Panc1 (cell line): ENCODE results near the gene USP53. TPM values are rescaled to one million over a fixed set of nuclear protein-coding genes. Genes with fewer than 3 reads are reported as not detected.
A peak's percentile ranks its signal among the peaks of the same experiment; 100 is the strongest.

ENCODE experiments used
- ATAC-seq: fragments of 200-7000 bp; cut with Tn5 transposase; 2 replicates; pipeline ENCODE4 v1.9.1; 2020; ENCODE audit warnings: mild to moderate bottlenecking, moderate library complexity
- BruUV-seq: library from RNA; stranded (reverse); fragments of 400-500 nt; replicated peaks from 2 replicates; lab custom pipeline; 2021; lab: Mats Ljungman, UMichigan
- CTCF ChIA-PET: fragments of 300-600 bp; sonication (Branson Sonifier 250); formaldehyde crosslinking; loops from one replicate; lab custom pipeline; 2022; ENCODE audit warnings: antibody characterized with exemption; lab: Charles Lee
- POLR2A ChIA-PET: fragments of 300-600 bp; sonication (Branson Sonifier 250); formaldehyde crosslinking; loops from one replicate; lab custom pipeline; 2022; ENCODE audit warnings: antibody characterized with exemption; lab: Charles Lee
- DNase-seq: peaks from one replicate; pipeline ENCODE4 v3.0.0-alpha.2; 2010; ENCODE audit warnings: low read depth, low spot score
- H3K27ac ChIP-seq: 2 replicates; pipeline ENCODE4 v1.5.1; 2011; ENCODE audit warnings: mild to moderate bottlenecking, low read length, inconsistent platforms
- H3K27me3 ChIP-seq: fragments of 200-500 bp; sonication (Bioruptor generic); 2 replicates; pipeline ENCODE4 v1.6.0; 2014; ENCODE audit warnings: low read length, inconsistent platforms; ENCODE audit not compliant: control insufficient read depth, insufficient read depth
- H3K36me3 ChIP-seq: fragments of 200-500 bp; sonication (Bioruptor generic); 2 replicates; pipeline ENCODE4 v1.5.1; 2014; ENCODE audit warnings: inconsistent platforms, mild to moderate bottlenecking, low read length, moderate library complexity; ENCODE audit not compliant: control insufficient read depth, insufficient read depth
- H3K4me1 ChIP-seq: 2 replicates; pipeline ENCODE4 v1.5.1; 2011; ENCODE audit warnings: inconsistent platforms, mild to moderate bottlenecking, low read length, moderate library complexity; ENCODE audit not compliant: control insufficient read depth, insufficient read depth
- H3K4me3 ChIP-seq, 2 experiments: 2 replicates each; pipeline ENCODE4 v1.5.1; 2011 to 2012; ENCODE audit warnings: low read depth in 2 of 2, low read length in 2 of 2, mild to moderate bottlenecking in 2 of 2, inconsistent platforms in 1 of 2, moderate library complexity in 1 of 2
- H3K9me3 ChIP-seq: fragments of 200-500 bp; sonication (Bioruptor generic); 2 replicates; pipeline ENCODE4 v1.5.1; 2014; ENCODE audit warnings: low read depth, mild to moderate bottlenecking, inconsistent platforms, low read length, moderate library complexity; ENCODE audit not compliant: control insufficient read depth, insufficient read depth
- POLR2AphosphoS5 ChIP-seq: IDR thresholded peaks from 2 replicates; pipeline ENCODE4 v1.6.1; 2012; ENCODE audit warnings: mild to moderate bottlenecking, low read depth, low read length, moderate library complexity
- SIN3A ChIP-seq: IDR thresholded peaks from 2 replicates; pipeline ENCODE4 v1.6.1; 2012; ENCODE audit warnings: low read depth, mild to moderate bottlenecking, low read length, moderate library complexity, borderline replicate concordance; ENCODE audit not compliant: insufficient read depth
- TCF7L2 ChIP-seq: IDR thresholded peaks from 2 replicates; pipeline ENCODE4 v1.6.1; 2011; ENCODE audit warnings: mild to moderate bottlenecking, low read depth, low read length, inconsistent platforms
- in situ Hi-C: cut with HindIII; loops from 2 replicates; pipeline ENCODE4 v1.10.0; 2016; ENCODE audit warnings: low sequenced_read_pairs, low pct_unique_long_range_greater_than_20kb
- intact Hi-C: fragments of 100-400 bp; cut with micrococcal nuclease; formaldehyde crosslinking; loops from one replicate; pipeline ENCODE4 v1.10.0; 2022; ENCODE audit not compliant: unreplicated experiment
- total RNA-seq: library from RNA; stranded (reverse); gene quantifications from one replicate; pipeline ENCODE4 v1.2.1, GENCODE V29; 2021; ENCODE audit not compliant: unreplicated experiment
- TF ChIP-seq, protein P1 (sequence below): fragments of 450-650 bp; IDR thresholded peaks from 2 replicates; pipeline ENCODE4 v1.5.1; 2017; ENCODE audit warnings: mild to moderate bottlenecking
- TF ChIP-seq, protein P2 (sequence below), 2 experiments: IDR thresholded peaks; 2 replicates each; pipeline ENCODE4 v1.6.1; 2011 to 2012; ENCODE audit warnings: low read depth in 2 of 2, control low read depth in 1 of 2, low read length in 1 of 2, mild to moderate bottlenecking in 1 of 2, moderate library complexity in 1 of 2; ENCODE audit not compliant: insufficient read depth in 1 of 2

The USP53 gene
- total RNA-seq, 1 experiment from 2014 or later, result 5.3 TPM

DNA sequence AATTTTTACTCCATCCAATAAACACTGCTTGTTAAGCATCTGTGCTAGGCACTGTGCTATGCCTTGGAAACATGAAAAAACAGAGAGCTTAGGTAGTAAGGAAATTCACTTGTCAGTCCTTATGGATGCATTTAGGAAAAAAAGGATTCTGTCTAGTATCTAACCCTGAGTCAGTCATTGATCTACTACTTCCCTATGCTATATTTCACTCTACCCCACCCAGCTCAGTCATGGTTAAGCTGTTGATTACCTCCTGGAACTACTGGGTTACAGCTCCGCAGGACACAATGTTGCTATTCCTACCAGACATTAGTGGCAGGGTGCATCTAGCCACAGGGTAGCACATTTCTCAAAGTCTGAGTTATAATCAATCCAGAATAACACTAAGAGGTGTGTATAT is 2.9 kb upstream of the USP53 start:
- BruUV-seq, result no TSS peak
- intact Hi-C loops (no loop called here), in situ Hi-C loops (no loop called here)
- H3K27ac ChIP-seq, result no peak overlapping the region
- no peaks in the 10 kb centered on the region for H3K36me3 ChIP-seq
- ATAC-seq (no peak), DNase-seq (no peak)
- ChIA-PET CTCF (no interaction called here), POLR2A (no interaction called here)
- TF ChIP-seq, protein P1, sequence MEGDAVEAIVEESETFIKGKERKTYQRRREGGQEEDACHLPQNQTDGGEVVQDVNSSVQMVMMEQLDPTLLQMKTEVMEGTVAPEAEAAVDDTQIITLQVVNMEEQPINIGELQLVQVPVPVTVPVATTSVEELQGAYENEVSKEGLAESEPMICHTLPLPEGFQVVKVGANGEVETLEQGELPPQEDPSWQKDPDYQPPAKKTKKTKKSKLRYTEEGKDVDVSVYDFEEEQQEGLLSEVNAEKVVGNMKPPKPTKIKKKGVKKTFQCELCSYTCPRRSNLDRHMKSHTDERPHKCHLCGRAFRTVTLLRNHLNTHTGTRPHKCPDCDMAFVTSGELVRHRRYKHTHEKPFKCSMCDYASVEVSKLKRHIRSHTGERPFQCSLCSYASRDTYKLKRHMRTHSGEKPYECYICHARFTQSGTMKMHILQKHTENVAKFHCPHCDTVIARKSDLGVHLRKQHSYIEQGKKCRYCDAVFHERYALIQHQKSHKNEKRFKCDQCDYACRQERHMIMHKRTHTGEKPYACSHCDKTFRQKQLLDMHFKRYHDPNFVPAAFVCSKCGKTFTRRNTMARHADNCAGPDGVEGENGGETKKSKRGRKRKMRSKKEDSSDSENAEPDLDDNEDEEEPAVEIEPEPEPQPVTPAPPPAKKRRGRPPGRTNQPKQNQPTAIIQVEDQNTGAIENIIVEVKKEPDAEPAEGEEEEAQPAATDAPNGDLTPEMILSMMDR, result no peak
- TF ChIP-seq SIN3A, result no peak
- TF ChIP-seq POLR2AphosphoS5, result no peak
- no peak for TF ChIP-seq TCF7L2
- TF ChIP-seq, protein P2, sequence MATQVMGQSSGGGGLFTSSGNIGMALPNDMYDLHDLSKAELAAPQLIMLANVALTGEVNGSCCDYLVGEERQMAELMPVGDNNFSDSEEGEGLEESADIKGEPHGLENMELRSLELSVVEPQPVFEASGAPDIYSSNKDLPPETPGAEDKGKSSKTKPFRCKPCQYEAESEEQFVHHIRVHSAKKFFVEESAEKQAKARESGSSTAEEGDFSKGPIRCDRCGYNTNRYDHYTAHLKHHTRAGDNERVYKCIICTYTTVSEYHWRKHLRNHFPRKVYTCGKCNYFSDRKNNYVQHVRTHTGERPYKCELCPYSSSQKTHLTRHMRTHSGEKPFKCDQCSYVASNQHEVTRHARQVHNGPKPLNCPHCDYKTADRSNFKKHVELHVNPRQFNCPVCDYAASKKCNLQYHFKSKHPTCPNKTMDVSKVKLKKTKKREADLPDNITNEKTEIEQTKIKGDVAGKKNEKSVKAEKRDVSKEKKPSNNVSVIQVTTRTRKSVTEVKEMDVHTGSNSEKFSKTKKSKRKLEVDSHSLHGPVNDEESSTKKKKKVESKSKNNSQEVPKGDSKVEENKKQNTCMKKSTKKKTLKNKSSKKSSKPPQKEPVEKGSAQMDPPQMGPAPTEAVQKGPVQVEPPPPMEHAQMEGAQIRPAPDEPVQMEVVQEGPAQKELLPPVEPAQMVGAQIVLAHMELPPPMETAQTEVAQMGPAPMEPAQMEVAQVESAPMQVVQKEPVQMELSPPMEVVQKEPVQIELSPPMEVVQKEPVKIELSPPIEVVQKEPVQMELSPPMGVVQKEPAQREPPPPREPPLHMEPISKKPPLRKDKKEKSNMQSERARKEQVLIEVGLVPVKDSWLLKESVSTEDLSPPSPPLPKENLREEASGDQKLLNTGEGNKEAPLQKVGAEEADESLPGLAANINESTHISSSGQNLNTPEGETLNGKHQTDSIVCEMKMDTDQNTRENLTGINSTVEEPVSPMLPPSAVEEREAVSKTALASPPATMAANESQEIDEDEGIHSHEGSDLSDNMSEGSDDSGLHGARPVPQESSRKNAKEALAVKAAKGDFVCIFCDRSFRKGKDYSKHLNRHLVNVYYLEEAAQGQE (IDR thresholded peaks at IDR 0.05; ENCODE audit: insufficient read depth in 1 of 2, low read depth in 2 of 2, low read length in 1 of 2), result no peak
- no peak overlapping the region for H3K4me3 ChIP-seq
- H3K27me3 ChIP-seq, result no peaks in the 10 kb centered on the region
- H3K4me1 ChIP-seq, result no peaks in the 10 kb centered on the region
- no peaks in the 10 kb centered on the region for H3K9me3 ChIP-seq

DNA sequence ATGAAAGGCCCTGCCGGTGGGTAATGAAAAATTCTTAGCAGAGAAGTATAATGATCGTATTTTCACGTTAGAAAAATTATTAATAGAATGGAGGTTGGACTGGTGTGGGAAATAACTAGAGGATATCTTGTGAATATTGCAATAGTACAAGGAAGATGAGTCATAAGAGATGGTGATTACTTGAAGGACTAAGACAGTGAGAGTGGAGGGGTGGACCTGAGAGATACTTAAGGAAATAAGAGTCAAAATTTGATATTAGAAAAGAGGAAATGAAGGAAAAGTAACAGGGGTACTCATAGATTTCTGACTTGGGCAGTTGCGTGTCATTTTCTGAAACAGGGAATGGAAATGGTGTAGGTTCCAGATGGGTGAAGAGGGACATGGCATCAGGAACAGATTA is 1.7 kb upstream of the USP53 start:
- BruUV-seq, result no TSS peak
- ChIA-PET POLR2A (no interaction called here), CTCF (no interaction called here)
- Histone ChIP-seq H3K36me3 (no peaks in the 10 kb centered on the region), H3K9me3 (no peaks in the 10 kb centered on the region), H3K27me3 (no peaks in the 10 kb centered on the region), H3K4me3 (no peak overlapping the region), H3K4me1 (no peaks in the 10 kb centered on the region), H3K27ac (no peak overlapping the region)
- TF ChIP-seq TCF7L2 (no peak), POLR2AphosphoS5 (no peak)
- TF ChIP-seq, protein P1, result no peak
- in situ Hi-C loops, result no loop called here
- intact Hi-C loops, result no loop called here
- DNase-seq (no peak), ATAC-seq (no peak)

DNA sequence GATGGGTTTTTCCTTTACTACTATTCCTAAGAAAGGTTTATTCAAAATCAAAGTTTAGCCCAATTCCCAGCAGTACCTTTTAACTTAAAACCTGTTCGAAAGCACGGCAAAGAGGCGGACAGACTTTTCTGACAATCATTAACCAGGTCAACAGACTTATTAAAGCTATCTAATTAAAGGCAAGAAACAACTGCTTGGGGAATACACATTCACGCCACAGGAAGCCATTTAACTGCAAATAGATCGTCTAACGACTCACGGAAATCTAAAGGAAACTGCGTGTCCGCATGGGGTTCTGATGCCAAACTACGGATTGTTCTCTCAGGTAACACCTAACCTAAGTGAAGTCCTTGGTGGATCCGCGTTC is 663 bp upstream of the USP53 start:
- Histone ChIP-seq H3K27ac (peak overlapping the region; percentile 77), H3K9me3 (no peaks in the 10 kb centered on the region), H3K4me1 (no peaks in the 10 kb centered on the region), H3K4me3 (peak overlapping the region; percentile 74 to 81), H3K27me3 (no peaks in the 10 kb centered on the region), H3K36me3 (no peaks in the 10 kb centered on the region)
- intact Hi-C loops, result no loop called here
- ChIA-PET POLR2A (no interaction called here), CTCF (no interaction called here)
- ATAC-seq (no peak), DNase-seq (no peak)
- TF ChIP-seq TCF7L2 (no peak), POLR2AphosphoS5 (no peak), SIN3A (no peak)
- TF ChIP-seq, protein P2 (IDR thresholded peaks at IDR 0.05; ENCODE audit: insufficient read depth in 1 of 2, low read depth in 2 of 2, low read length in 1 of 2), result no peak
- TF ChIP-seq, protein P1, result no peak
- in situ Hi-C loops, result no loop called here
- BruUV-seq, result TSS peak; percentile 97
